ENCODE measurements around the gene MYT1.

GRCh38 chr20:64146936-64147477 is 17.2 kb upstream of the MYT1 start:
- no peak for TF ChIP-seq POLR2A (IDR thresholded peaks at IDR 0.05; ENCODE audit: low read depth, low read length)
- no peak for TF ChIP-seq POLR2AphosphoS5 (IDR thresholded peaks at IDR 0.05; ENCODE audit: low read depth, low read length)
- TF ChIP-seq TAF1 (IDR thresholded peaks at IDR 0.05; ENCODE audit: borderline replicate concordance, low read depth, low read length) = no peak
